Ascending aorta (tissue), 2 donors: Measurements from ENCODE around the gene TMEM25. TPM values are rescaled to one million over a fixed set of nuclear protein-coding genes. Genes with fewer than 3 reads are reported as not detected.

Experiments
- DNase-seq, 2 donors: peaks; one replicate each; pipeline ENCODE4 v3.0.0-alpha.2; 2019; ENCODE audit warnings: low spot score in 2 of 2
- H3K27ac ChIP-seq, 2 donors: fragments of 200-600 bp; sonication (generic); one replicate each; pipeline ENCODE4 v1.5.1; 2016 to 2017; ENCODE audit warnings: mild to moderate bottlenecking in 1 of 2
- H3K27me3 ChIP-seq: fragments of 200-600 bp; sonication (generic); one replicate; pipeline ENCODE4 v1.5.1; 2017
- H3K36me3 ChIP-seq, 2 donors: fragments of 200-600 bp; sonication (generic); one replicate each; pipeline ENCODE4 v1.5.1; 2016
- H3K4me1 ChIP-seq, 2 donors: fragments of 200-600 bp; sonication (generic); one replicate each; pipeline ENCODE4 v1.5.1; 2016 to 2017; ENCODE audit warnings: mild to moderate bottlenecking in 1 of 2
- H3K4me3 ChIP-seq, 2 donors: fragments of 200-600 bp; sonication (generic); one replicate each; pipeline ENCODE4 v1.5.1; 2016 to 2017; ENCODE audit warnings: mild to moderate bottlenecking in 1 of 2
- H3K9me3 ChIP-seq, 2 donors: fragments of 200-600 bp; sonication (generic); one replicate each; pipeline ENCODE4 v1.5.1; 2016
- CTCF ChIP-seq, 3 experiments: fragments of 200-600 bp in 2 of 3; fragments of 450-650 bp in 1 of 3; sonication (generic) in 2 of 3; IDR thresholded peaks; one replicate each; pipeline ENCODE4 v1.5.1; 2016 to 2019; ENCODE audit warnings: antibody characterized with exemption in 3 of 3, mild to moderate bottlenecking in 1 of 3, moderate library complexity in 1 of 3
- intact Hi-C: fragments of 100-400 bp; cut with DNase I; formaldehyde crosslinking; loops from one replicate; pipeline ENCODE4 v1.15.1; 2023
- total RNA-seq: library from RNA; depleted of rRNA; stranded (reverse); fragments of >200 nt; gene quantifications from one replicate; pipeline ENCODE4 v1.1.0, GENCODE V29; 2016

The TMEM25 gene
- total RNA-seq, 1 donor from 2014 or later, result 133 TPM

GRCh38 chr11:118491041-118491440, 40.0 kb upstream of the TMEM25 start:
- Histone ChIP-seq H3K9me3 (no peaks in the 10 kb centered on the region), H3K36me3 (peaks cover 57 to 90% of the 10 kb centered on the region in 2 donors), H3K4me1 (no peaks in the 10 kb centered on the region), H3K4me3 (no peak overlapping the region), H3K27me3 (no peaks in the 10 kb centered on the region), H3K27ac (no peak overlapping the region)
- no peak for DNase-seq
- TF ChIP-seq CTCF (IDR thresholded peaks at IDR 0.05), result no peak
- intact Hi-C loops, result no loop called here

GRCh38 chr11:118497831-118498230, 33.2 kb upstream of the TMEM25 start:
- intact Hi-C loops, result no loop called here
- Histone ChIP-seq H3K27me3 (no peaks in the 10 kb centered on the region), H3K36me3 (peaks cover 76 to 99% of the 10 kb centered on the region in 2 donors)

GRCh38 chr11:118503216-118503615, 27.8 kb upstream of the TMEM25 start:
- no peak for DNase-seq
- H3K27ac ChIP-seq, result no peak overlapping the region
- intact Hi-C loops, result no loop called here
- H3K36me3 ChIP-seq, result peaks cover 88 to 100% of the 10 kb centered on the region in 2 donors
- no peaks in the 10 kb centered on the region for H3K4me1 ChIP-seq
- TF ChIP-seq CTCF (IDR thresholded peaks at IDR 0.05), result no peak
- no peaks in the 10 kb centered on the region for H3K27me3 ChIP-seq
- H3K9me3 ChIP-seq, result no peaks in the 10 kb centered on the region
- H3K4me3 ChIP-seq, result no peak overlapping the region

More at GRCh38 chr11:118497831-118498230, 33.2 kb upstream of the TMEM25 start:
- TF ChIP-seq CTCF (IDR thresholded peaks at IDR 0.05), result no peak
- Histone ChIP-seq H3K9me3 (no peaks in the 10 kb centered on the region), H3K27ac (no peak overlapping the region), H3K4me3 (no peak overlapping the region), H3K4me1 (no peaks in the 10 kb centered on the region)
- DNase-seq, result no peak

- Histone ChIP-seq H3K4me3 (no peak overlapping the region), H3K36me3 (peaks cover 87 to 98% of the 10 kb centered on the region in 2 donors)
- intact Hi-C loops, result no loop called here
These were observed 19.4 kb upstream of the TMEM25 start for GRCh38 chr11:118511601-118512000.

GRCh38 chr11:118514103-118514502, 16.9 kb upstream of the TMEM25 start:
- intact Hi-C loops, result no loop called here
- no peaks in the 10 kb centered on the region for H3K4me1 ChIP-seq
- no peak for DNase-seq
- peaks cover 80 to 90% of the 10 kb centered on the region in 2 donors for H3K36me3 ChIP-seq
- H3K27ac ChIP-seq, result no peak overlapping the region
- H3K27me3 ChIP-seq, result no peaks in the 10 kb centered on the region
- H3K9me3 ChIP-seq, result no peaks in the 10 kb centered on the region
- no peak for TF ChIP-seq CTCF (IDR thresholded peaks at IDR 0.05)
- no peak overlapping the region for H3K4me3 ChIP-seq

More at GRCh38 chr11:118511601-118512000, 19.4 kb upstream of the TMEM25 start:
- H3K27me3 ChIP-seq, result no peaks in the 10 kb centered on the region
- H3K4me1 ChIP-seq, result no peaks in the 10 kb centered on the region
- DNase-seq, result no peak
- no peak overlapping the region for H3K27ac ChIP-seq
- TF ChIP-seq CTCF (IDR thresholded peaks at IDR 0.05), result no peak
- no peaks in the 10 kb centered on the region for H3K9me3 ChIP-seq

GRCh38 chr11:118519549-118519948, 11.4 kb upstream of the TMEM25 start:
- H3K27ac ChIP-seq, result no peak overlapping the region
- H3K9me3 ChIP-seq, result no peaks in the 10 kb centered on the region
- H3K4me1 ChIP-seq, result no peaks in the 10 kb centered on the region
- H3K27me3 ChIP-seq, result no peaks in the 10 kb centered on the region
- intact Hi-C loops, result no loop called here
- DNase-seq, result no peak
- no peak for TF ChIP-seq CTCF (IDR thresholded peaks at IDR 0.05)
- H3K36me3 ChIP-seq, result peaks cover 80 to 93% of the 10 kb centered on the region in 2 donors
- H3K4me3 ChIP-seq, result no peak overlapping the region
